ENCODE results near the gene GIN1.

GIN1 gene

GRCh38 chr5:103139264-103139865 is 19.4 kb upstream of the GIN1 start:
- H3K4ac ChIP-seq (ENCODE audit: low read depth, low read length), result no peak overlapping the region
- no peaks in the 10 kb centered on the region for H3K79me2 ChIP-seq (ENCODE audit: control insufficient read depth, insufficient read depth, low read length)
- no peak overlapping the region for H3K4me3 ChIP-seq (ENCODE audit: low read length)
- H3K56ac ChIP-seq (ENCODE audit: low read length), result no peak overlapping the region
- no peak overlapping the region for H3K4me2 ChIP-seq (ENCODE audit: low read length)
- no peak overlapping the region for H3K27ac ChIP-seq (ENCODE audit: low read depth, low read length)
- no peak overlapping the region for H4K5ac ChIP-seq (ENCODE audit: low read length)
- no peak overlapping the region for H2AK5ac ChIP-seq (ENCODE audit: low read length)
- H3K4me1 ChIP-seq (ENCODE audit: control insufficient read depth, low read depth, low read length), result no peaks in the 10 kb centered on the region
- peak; percentile 79 for DNase-seq
- no peak overlapping the region for H2BK15ac ChIP-seq (replicated peaks; ENCODE audit: low read depth)
- no peaks in the 10 kb centered on the region for H3K27me3 ChIP-seq (ENCODE audit: insufficient read depth, low read length, poor library complexity)
- WGBS (ENCODE audit: extremely low coverage, insufficient coverage, low lambda C conversion rate), result no CpG with 5 or more reads among the region's 2 CpGs
- H3K18ac ChIP-seq (ENCODE audit: low read length), result no peak overlapping the region
- H2BK5ac ChIP-seq (ENCODE audit: low read length), result no peak overlapping the region
- H3K36me3 ChIP-seq (ENCODE audit: control insufficient read depth, insufficient read depth, low read length), result no peaks in the 10 kb centered on the region
- H3K79me1 ChIP-seq (ENCODE audit: low read length), result no peaks in the 10 kb centered on the region
- no peak overlapping the region for H4K8ac ChIP-seq (ENCODE audit: low read depth, low read length)
- no peak overlapping the region for H3K23ac ChIP-seq (ENCODE audit: low read length)
- H3K9ac ChIP-seq (ENCODE audit: low read length), result no peak overlapping the region
- no peak overlapping the region for H2BK120ac ChIP-seq (ENCODE audit: low read depth, low read length)

- H3K4me1 ChIP-seq (ENCODE audit: control insufficient read depth, low read depth, low read length), result no peaks in the 10 kb centered on the region
- H3K23ac ChIP-seq (ENCODE audit: low read length), result no peak overlapping the region
- no peak overlapping the region for H2AK5ac ChIP-seq (ENCODE audit: low read length)
- no peak overlapping the region for H3K56ac ChIP-seq (ENCODE audit: low read length)
- WGBS (ENCODE audit: extremely low coverage, insufficient coverage, low lambda C conversion rate), result no CpG with 5 or more reads among the region's 3 CpGs
- no peak overlapping the region for H2BK120ac ChIP-seq (ENCODE audit: low read depth, low read length)
- no peak overlapping the region for H2BK5ac ChIP-seq (ENCODE audit: low read length)
- H3K36me3 ChIP-seq (ENCODE audit: control insufficient read depth, insufficient read depth, low read length), result no peaks in the 10 kb centered on the region
- H3K4me2 ChIP-seq (ENCODE audit: low read length), result no peak overlapping the region
- H3K18ac ChIP-seq (ENCODE audit: low read length), result no peak overlapping the region
- no peaks in the 10 kb centered on the region for H3K79me1 ChIP-seq (ENCODE audit: low read length)
- no peak overlapping the region for H3K9ac ChIP-seq (ENCODE audit: low read length)
- H3K4ac ChIP-seq (ENCODE audit: low read depth, low read length), result no peak overlapping the region
- H3K79me2 ChIP-seq (ENCODE audit: control insufficient read depth, insufficient read depth, low read length), result no peaks in the 10 kb centered on the region
- H3K4me3 ChIP-seq (ENCODE audit: low read length), result no peak overlapping the region
- no peak for DNase-seq
- H4K5ac ChIP-seq (ENCODE audit: low read length), result no peak overlapping the region
- no peak overlapping the region for H2BK15ac ChIP-seq (replicated peaks; ENCODE audit: low read depth)
- no peak overlapping the region for H4K8ac ChIP-seq (ENCODE audit: low read depth, low read length)
- H3K27ac ChIP-seq (ENCODE audit: low read depth, low read length), result no peak overlapping the region
- H3K27me3 ChIP-seq (ENCODE audit: insufficient read depth, low read length, poor library complexity), result no peaks in the 10 kb centered on the region
These were observed 18.3 kb upstream of the GIN1 start for GRCh38 chr5:103138202-103138690.

GRCh38 chr5:103135461-103135860 is 15.5 kb upstream of the GIN1 start:
- Histone ChIP-seq H3K79me1 (ENCODE audit: low read length) (no peaks in the 10 kb centered on the region), H4K8ac (ENCODE audit: low read depth, low read length) (no peak overlapping the region), H3K27ac (ENCODE audit: low read depth, low read length) (no peak overlapping the region), H3K18ac (ENCODE audit: low read length) (no peak overlapping the region), H3K4me1 (ENCODE audit: control insufficient read depth, low read depth, low read length) (no peaks in the 10 kb centered on the region), H3K56ac (ENCODE audit: low read length) (no peak overlapping the region), H3K79me2 (ENCODE audit: control insufficient read depth, insufficient read depth, low read length) (no peaks in the 10 kb centered on the region), H2BK15ac (replicated peaks; ENCODE audit: low read depth) (no peak overlapping the region), H3K4me2 (ENCODE audit: low read length) (no peak overlapping the region), H2BK5ac (ENCODE audit: low read length) (no peak overlapping the region), H4K5ac (ENCODE audit: low read length) (no peak overlapping the region), H3K23ac (ENCODE audit: low read length) (no peak overlapping the region), H3K36me3 (ENCODE audit: control insufficient read depth, insufficient read depth, low read length) (no peaks in the 10 kb centered on the region), H3K9ac (ENCODE audit: low read length) (no peak overlapping the region), H3K4ac (ENCODE audit: low read depth, low read length) (no peak overlapping the region), H3K27me3 (ENCODE audit: insufficient read depth, low read length, poor library complexity) (no peaks in the 10 kb centered on the region), H2BK120ac (ENCODE audit: low read depth, low read length) (no peak overlapping the region), H2AK5ac (ENCODE audit: low read length) (no peak overlapping the region), H3K4me3 (ENCODE audit: low read length) (no peak overlapping the region)
- WGBS (ENCODE audit: extremely low coverage, insufficient coverage, low lambda C conversion rate), result no CpG with 5 or more reads among the region's 1 CpG
- DNase-seq, result no peak

- H3K79me2 ChIP-seq (ENCODE audit: control insufficient read depth, insufficient read depth, low read length), result no peaks in the 10 kb centered on the region
- H3K27me3 ChIP-seq (ENCODE audit: insufficient read depth, low read length, poor library complexity), result no peaks in the 10 kb centered on the region
- H2AK5ac ChIP-seq (ENCODE audit: low read length), result no peak overlapping the region
- no peaks in the 10 kb centered on the region for H3K36me3 ChIP-seq (ENCODE audit: control insufficient read depth, insufficient read depth, low read length)
- no peak overlapping the region for H3K4ac ChIP-seq (ENCODE audit: low read depth, low read length)
- H3K4me1 ChIP-seq (ENCODE audit: control insufficient read depth, low read depth, low read length), result no peaks in the 10 kb centered on the region
- DNase-seq, result no peak
- no peak overlapping the region for H3K18ac ChIP-seq (ENCODE audit: low read length)
- H2BK5ac ChIP-seq (ENCODE audit: low read length), result no peak overlapping the region
- no peak overlapping the region for H4K5ac ChIP-seq (ENCODE audit: low read length)
- H3K4me2 ChIP-seq (ENCODE audit: low read length), result no peak overlapping the region
- no peak overlapping the region for H3K9ac ChIP-seq (ENCODE audit: low read length)
- no peak overlapping the region for H2BK15ac ChIP-seq (replicated peaks; ENCODE audit: low read depth)
- H3K56ac ChIP-seq (ENCODE audit: low read length), result no peak overlapping the region
- no peak overlapping the region for H3K27ac ChIP-seq (ENCODE audit: low read depth, low read length)
- WGBS (ENCODE audit: extremely low coverage, insufficient coverage, low lambda C conversion rate), result no CpG with 5 or more reads among the region's 2 CpGs
- H2BK120ac ChIP-seq (ENCODE audit: low read depth, low read length), result no peak overlapping the region
- H3K23ac ChIP-seq (ENCODE audit: low read length), result no peak overlapping the region
- H4K8ac ChIP-seq (ENCODE audit: low read depth, low read length), result no peak overlapping the region
- no peaks in the 10 kb centered on the region for H3K79me1 ChIP-seq (ENCODE audit: low read length)
- H3K4me3 ChIP-seq (ENCODE audit: low read length), result no peak overlapping the region
These were observed 13.3 kb upstream of the GIN1 start for GRCh38 chr5:103133231-103133630.

- Histone ChIP-seq H2BK15ac (replicated peaks; ENCODE audit: low read depth) (no peak overlapping the region), H3K56ac (ENCODE audit: low read length) (no peak overlapping the region), H3K27ac (ENCODE audit: low read depth, low read length) (no peak overlapping the region), H3K79me2 (ENCODE audit: control insufficient read depth, insufficient read depth, low read length) (no peaks in the 10 kb centered on the region), H2AK5ac (ENCODE audit: low read length) (no peak overlapping the region), H2BK5ac (ENCODE audit: low read length) (no peak overlapping the region), H3K18ac (ENCODE audit: low read length) (no peak overlapping the region), H4K8ac (ENCODE audit: low read depth, low read length) (no peak overlapping the region), H3K27me3 (ENCODE audit: insufficient read depth, low read length, poor library complexity) (no peaks in the 10 kb centered on the region), H3K23ac (ENCODE audit: low read length) (no peak overlapping the region), H3K36me3 (ENCODE audit: control insufficient read depth, insufficient read depth, low read length) (no peaks in the 10 kb centered on the region), H3K4me2 (ENCODE audit: low read length) (no peak overlapping the region), H3K4ac (ENCODE audit: low read depth, low read length) (no peak overlapping the region), H2BK120ac (ENCODE audit: low read depth, low read length) (no peak overlapping the region), H3K4me3 (ENCODE audit: low read length) (no peak overlapping the region), H4K5ac (ENCODE audit: low read length) (no peak overlapping the region), H3K9ac (ENCODE audit: low read length) (no peak overlapping the region), H3K79me1 (ENCODE audit: low read length) (no peaks in the 10 kb centered on the region), H3K4me1 (ENCODE audit: control insufficient read depth, low read depth, low read length) (no peaks in the 10 kb centered on the region)
- DNase-seq, result no peak
- no CpG with 5 or more reads among the region's 1 CpG for WGBS (ENCODE audit: extremely low coverage, insufficient coverage, low lambda C conversion rate)
These were observed 12.7 kb upstream of the GIN1 start for GRCh38 chr5:103132684-103133083.

- Histone ChIP-seq H3K27ac (ENCODE audit: low read depth, low read length) (no peak overlapping the region), H2BK120ac (ENCODE audit: low read depth, low read length) (no peak overlapping the region), H3K4me3 (ENCODE audit: low read length) (no peak overlapping the region), H3K4ac (ENCODE audit: low read depth, low read length) (no peak overlapping the region), H3K18ac (ENCODE audit: low read length) (no peak overlapping the region), H3K36me3 (ENCODE audit: control insufficient read depth, insufficient read depth, low read length) (no peaks in the 10 kb centered on the region), H2BK15ac (replicated peaks; ENCODE audit: low read depth) (no peak overlapping the region), H2BK5ac (ENCODE audit: low read length) (no peak overlapping the region), H3K27me3 (ENCODE audit: insufficient read depth, low read length, poor library complexity) (no peaks in the 10 kb centered on the region), H3K79me1 (ENCODE audit: low read length) (peaks cover under 1% of the 10 kb centered on the region), H3K9ac (ENCODE audit: low read length) (no peak overlapping the region), H3K56ac (ENCODE audit: low read length) (no peak overlapping the region), H3K4me1 (ENCODE audit: control insufficient read depth, low read depth, low read length) (no peaks in the 10 kb centered on the region), H4K8ac (ENCODE audit: low read depth, low read length) (no peak overlapping the region), H3K79me2 (ENCODE audit: control insufficient read depth, insufficient read depth, low read length) (no peaks in the 10 kb centered on the region), H4K5ac (ENCODE audit: low read length) (no peak overlapping the region), H2AK5ac (ENCODE audit: low read length) (no peak overlapping the region), H3K4me2 (ENCODE audit: low read length) (no peak overlapping the region), H3K23ac (ENCODE audit: low read length) (no peak overlapping the region)
- no peak for DNase-seq
These were observed 8.3 kb upstream of the GIN1 start for GRCh38 chr5:103128202-103128601.

All from mesendoderm (in vitro differentiated cells).